Hematopoietic multipotent progenitor cell treated with erythropoietin and hydrocortisone succinate and interleukin-3 and kit ligand, for 8 days (in vitro differentiated cells): ENCODE measurements around the gene TJP3.
A peak's percentile ranks its signal among the peaks of the same experiment; 100 is the strongest.

Source experiments
- DNase-seq: peaks from one replicate; pipeline ENCODE4 v3.0.0-alpha.2; 2015

TJP3 gene

GRCh38 chr19:3691372-3691716 is 16.8 kb upstream of the TJP3 start:
- no peak for DNase-seq

GRCh38 chr19:3691726-3692125 is 16.5 kb upstream of the TJP3 start:
- no peak for DNase-seq

- DNase-seq = peak; percentile 26
Observed at GRCh38 chr19:3692141-3693024, 15.8 kb upstream of the TJP3 start.

DNA sequence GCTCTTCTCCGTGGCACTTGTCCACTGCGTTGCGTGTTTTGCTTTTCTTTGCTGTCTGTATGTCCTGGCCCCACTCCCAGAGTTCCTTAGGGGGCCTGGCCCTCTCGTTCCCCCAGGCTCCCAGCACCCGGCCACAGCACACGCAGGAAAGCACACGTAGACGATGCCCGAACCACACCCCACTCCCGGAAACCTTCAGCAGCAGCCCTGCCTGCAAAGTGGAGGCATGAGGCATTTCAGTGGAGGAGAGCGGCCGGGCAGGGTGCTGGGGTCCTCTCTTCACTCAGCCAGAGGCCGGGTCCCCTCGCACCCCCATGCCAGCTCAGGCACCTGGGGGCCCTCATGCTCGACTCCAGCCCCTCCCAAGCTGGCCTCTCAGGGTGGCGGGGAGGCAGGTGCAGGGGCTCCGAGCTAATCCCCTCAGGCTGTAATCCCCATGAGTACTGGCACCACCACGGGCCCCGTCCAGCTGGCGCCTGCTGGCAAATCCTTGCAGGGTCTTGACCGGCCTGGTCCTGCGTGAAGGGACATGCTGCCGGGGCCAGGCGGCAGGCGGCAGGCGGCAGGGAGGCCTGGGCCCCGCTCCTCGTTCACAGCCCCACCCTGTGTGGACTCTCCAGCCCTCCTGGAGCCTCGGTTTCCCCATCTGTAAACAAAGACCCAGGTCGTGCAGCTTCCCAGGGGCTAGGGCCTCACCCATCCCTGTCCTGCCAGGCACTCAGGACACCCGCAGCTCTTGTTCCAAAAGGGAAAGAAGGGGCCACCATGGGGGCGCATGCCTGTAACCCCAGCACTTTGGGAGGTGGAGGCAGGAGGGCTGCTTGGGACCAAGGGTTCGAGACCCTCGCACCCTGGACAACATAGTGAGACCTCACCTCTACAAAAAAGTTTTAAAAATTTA is 14.9 kb upstream of the TJP3 start:
- DNase-seq = no peak

- no peak for DNase-seq
Observed at GRCh38 chr19:3694361-3695123, 13.6 kb upstream of the TJP3 start.

DNA sequence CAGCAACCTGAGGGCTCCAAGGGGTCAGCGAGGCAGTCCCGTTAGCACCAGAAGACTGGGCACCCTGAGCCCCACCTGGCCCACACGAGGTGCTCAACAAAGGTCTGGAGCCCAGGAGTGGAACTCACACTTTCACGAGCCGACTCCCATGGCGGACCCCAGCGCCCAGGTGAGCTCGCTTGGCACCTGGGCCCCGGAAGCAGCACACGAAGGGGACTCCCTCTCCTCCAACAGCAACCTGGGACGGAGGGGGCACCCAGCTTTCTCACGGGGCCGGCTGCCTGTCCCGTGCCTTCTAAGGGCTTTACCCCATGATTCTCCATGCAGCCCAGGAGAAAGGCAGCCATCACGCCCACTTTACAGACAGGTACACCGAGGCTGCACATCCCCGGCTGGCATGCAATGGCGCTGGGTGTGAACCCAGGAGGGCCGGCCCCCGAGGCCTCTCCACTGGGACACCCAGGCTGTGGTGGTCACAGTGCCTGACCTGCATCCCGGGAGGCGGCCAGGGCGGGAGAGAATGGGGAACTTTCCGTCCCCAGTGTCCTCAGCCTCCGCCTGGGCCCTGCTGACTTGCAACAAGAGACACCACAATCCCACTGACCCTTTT is 13.0 kb upstream of the TJP3 start:
- no peak for DNase-seq

GRCh38 chr19:3695986-3696659 is 12.1 kb upstream of the TJP3 start:
- DNase-seq = no peak

GRCh38 chr19:3696660-3696995 is 11.6 kb upstream of the TJP3 start:
- no peak for DNase-seq

DNA sequence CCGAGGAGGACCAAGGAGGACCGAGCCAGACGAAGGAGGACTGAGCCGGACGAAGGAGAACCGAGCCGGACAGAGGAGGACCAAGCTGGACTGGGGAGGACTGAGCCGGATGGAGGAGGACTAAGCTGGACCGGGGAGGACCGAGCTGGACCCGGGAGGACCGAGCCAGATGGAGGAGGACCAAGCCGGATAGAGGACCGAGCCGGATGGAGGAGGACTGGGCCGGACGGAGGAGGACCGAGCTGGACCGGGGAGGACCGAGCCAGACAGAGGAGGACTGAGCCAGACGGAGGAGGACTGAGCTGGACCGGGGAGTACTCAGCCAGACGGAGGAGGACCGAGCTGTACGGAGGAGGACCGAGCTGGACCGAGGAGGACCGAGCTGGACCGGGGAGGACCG is 11.1 kb upstream of the TJP3 start:
- no peak for DNase-seq

DNA sequence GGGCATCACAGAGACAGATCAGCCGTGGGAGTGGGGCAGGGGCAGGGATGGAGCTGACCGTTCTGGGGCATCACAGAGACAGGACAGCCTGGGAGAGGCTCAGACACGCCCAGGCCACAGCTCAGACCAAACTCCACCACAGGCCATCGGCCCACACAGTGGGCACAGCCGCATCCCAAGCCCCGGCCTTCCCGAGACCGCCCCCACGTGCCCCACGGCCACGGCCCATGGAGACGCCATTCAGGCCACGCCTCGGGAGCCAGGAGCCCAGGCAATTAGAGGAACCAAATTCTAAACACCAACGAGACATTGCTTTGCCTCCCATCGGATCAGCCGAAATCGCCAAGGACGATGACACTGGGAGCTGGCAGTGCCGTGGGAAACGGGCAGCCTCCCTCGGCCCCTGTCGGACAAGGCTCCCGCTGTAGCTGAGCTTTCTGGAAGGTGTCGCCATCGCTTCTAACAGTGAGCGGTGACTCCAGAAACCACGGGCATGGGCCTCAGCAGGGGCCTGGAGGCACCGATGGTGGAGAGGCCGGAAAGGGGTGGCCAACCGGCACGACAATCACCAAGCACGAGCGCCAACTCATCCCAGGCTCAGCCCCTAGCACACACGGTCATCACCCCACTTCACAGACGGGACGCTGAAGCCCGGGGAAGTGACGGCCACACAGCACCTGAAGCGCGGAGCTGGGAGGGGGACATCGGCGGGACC is 10.4 kb upstream of the TJP3 start:
- DNase-seq = no peak

DNA sequence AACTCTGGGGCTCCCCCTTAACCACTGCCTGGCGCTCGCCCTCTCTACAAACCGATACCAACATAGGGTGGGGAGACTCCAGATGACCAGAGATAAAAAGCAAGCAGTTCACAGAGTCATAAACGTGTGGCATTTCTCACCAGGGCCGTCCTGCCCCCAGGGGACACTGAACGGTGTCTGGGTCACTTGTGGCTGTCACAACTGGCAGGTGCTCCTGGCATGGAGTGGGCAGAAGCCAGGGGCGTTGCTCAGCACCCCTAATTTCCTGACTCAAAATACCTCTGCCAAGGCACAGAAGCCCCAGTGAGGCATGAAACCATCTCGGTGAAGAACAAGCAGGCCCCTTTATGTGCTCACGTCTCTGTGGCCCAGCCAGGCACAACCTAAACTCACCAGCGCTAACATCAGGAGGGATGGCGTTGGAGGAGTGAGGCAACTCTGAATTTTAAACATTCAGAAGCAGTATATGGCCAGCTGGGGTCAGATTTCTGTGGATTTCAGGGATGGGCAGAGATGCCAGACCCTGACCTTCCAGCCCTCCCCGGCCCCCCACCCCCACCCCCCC is 9.7 kb upstream of the TJP3 start:
- DNase-seq = peak; percentile 21

GRCh38 chr19:3698974-3699740 is 9.0 kb upstream of the TJP3 start:
- DNase-seq = peak; percentile 20

DNA sequence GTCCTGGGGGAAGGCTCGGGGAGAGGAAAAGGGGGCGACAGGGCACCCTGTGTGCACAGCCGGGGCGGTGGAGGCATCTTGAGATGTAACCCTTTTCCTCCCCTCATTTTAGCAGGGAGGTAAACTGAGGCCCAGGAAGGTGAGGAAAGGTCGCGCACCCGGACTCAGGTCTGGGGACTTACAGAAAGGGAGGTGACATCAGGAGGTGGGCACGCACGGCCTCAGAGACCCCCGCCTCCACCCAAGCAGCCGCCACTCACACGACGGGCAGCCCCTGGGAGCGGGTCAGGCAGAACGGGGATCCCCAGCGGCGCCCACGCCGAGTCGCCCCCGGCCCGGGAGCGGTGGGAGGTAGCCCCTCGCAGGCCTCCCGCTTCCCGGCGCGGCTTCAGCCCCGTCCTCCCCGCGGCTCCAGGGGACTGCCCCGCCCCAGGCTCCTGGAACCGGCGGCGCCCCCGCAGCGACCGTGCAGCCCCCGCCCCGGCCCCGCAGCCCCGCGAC is 8.4 kb upstream of the TJP3 start:
- DNase-seq = no peak

DNA sequence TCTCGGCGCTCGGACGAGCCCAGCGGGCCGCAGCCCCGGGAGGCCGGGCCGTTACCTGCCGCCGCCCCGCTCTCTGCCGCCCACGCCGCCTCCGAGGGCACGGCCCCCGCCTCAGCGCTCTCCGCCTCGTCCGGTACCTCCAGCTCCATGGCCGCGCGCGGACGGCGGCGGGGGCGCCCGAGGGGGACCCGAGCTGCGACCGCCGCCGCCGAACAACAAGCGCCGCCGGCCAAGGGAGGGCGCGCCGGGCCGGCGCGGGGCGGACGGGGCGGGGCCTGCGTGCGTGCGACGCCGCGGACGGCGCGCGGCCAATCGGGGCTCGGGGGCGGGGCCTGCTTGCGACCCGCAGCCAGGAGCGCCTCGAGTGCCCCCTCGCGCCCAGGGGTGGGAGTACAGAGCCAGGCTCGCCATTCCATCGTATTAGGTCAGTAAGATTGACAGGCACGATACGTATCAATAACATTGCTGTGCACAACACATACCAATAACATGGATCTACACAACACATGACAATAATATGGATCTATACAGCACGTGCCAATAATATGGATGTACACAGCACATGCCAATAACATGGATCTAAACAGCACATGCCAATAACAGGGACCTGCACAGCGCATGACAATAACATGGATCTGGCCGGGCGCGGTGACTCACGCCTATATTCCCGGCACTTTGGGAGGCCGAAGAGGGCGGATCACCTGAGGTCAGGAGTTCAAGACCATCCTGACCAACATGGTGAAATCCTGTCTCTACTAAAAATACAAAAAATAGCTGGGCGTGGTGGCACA is 7.7 kb upstream of the TJP3 start, which contains the start of gene PIP5K1C:
PIP5K1C (minus strand) TSS at position 227 of the 791 bp plus-strand sequence; CDS start at position 149, 78 bp downstream.
- DNase-seq = peak; percentile 80

- DNase-seq = no peak
Observed at GRCh38 chr19:3701200-3701599, 7.0 kb upstream of the TJP3 start.

- no peak for DNase-seq
Observed at GRCh38 chr19:3707868-3708206, 347 bp upstream of the TJP3 start.

GRCh38 chr19:3710265-3710812 is 2.2 kb downstream of the TJP3 start:
- DNase-seq = peak; percentile 18

DNA sequence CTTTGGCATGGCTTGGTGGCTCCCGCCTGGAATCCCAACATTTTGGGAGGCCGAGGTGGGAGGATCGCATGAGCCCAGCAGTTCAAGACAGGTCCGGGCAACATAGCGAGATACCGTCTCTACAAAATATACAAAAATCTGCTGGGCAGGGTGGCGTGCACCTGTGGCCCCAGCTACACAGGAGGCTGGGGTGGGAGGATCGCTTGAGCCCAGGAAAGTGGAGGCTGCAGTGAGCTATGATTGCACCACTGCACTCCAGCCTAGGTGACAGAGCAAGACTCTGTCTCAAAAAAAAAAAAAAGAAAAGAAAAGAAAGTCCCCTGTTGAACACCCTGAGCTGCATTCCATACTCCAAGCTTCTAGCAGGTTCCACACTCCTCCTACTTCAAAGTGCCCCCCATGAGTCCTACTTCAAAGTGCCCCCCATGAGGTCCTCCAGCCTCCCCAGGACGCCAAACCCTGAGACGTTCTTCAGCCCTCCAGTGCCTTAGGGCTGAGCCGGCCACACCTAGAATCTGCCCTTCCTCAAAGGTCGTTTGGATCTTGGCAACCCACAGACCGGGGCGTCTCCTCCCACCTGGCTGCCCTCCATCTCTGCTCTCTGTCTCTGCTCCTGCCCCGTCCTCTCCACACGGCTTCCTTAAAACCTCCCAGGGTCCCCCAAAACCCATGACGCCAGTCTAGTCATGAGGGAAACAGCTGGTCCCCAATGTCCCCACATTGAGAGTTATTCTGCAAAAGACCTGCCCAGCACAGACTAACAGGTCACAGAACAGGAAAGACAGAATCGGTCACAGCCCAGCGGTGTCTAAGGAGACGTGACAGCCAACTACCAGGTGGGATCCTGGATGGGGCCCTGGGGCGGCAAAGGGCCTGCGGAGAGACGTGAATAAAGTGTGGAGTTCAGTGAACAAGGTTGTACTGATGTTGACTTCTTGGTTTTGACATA is 4.8 kb downstream of the TJP3 start:
- DNase-seq = no peak
